B cell (primary cell): ENCODE measurements around the gene GRM8. TPM values are rescaled to one million over a fixed set of nuclear protein-coding genes. Genes with fewer than 3 reads are reported as not detected.

Experiments used
- ATAC-seq: fragments of 200-7000 bp; cut with Tn5 transposase; one replicate; pipeline ENCODE4 v1.10.0; 2021; ENCODE audit warnings: low read depth, mild to moderate bottlenecking, moderate number of reproducible peaks, moderate library complexity
- CTCF ChIA-PET: fragments of 350-600 bp; sonication (Branson Sonifier 250); formaldehyde crosslinking; loops from one replicate; lab custom pipeline; 2021; ENCODE audit warnings: antibody characterized with exemption, inconsistent platforms; lab: Charles Lee
- POLR2A ChIA-PET: fragments of 350-600 bp; sonication (Branson Sonifier 250); formaldehyde crosslinking; loops from one replicate; lab custom pipeline; 2021; ENCODE audit warnings: antibody characterized with exemption; lab: Charles Lee
- DNase-seq: peaks from one replicate; pipeline ENCODE4 v3.0.0; 2013
- H2AFZ ChIP-seq: 2 replicates; pipeline ENCODE4 v1.6.1; 2012; ENCODE audit warnings: mild to moderate bottlenecking, low read depth, low read length; ENCODE audit not compliant: insufficient read depth, poor library complexity, severe bottlenecking
- H3K27ac ChIP-seq, 2 donors: 1 replicate in 1 of 2; 2 replicates in 1 of 2; pipeline ENCODE4 v1.5.1; 2012 to 2013; ENCODE audit warnings: low read length in 2 of 2, mild to moderate bottlenecking in 2 of 2, moderate library complexity in 1 of 2
- H3K27me3 ChIP-seq, 4 experiments: fragments of 200-600 bp in 1 of 4; sonication (generic) in 1 of 4; replicated peaks in 1 of 4; 1 replicate in 2 of 4; 2 replicates in 2 of 4; pipeline versions ENCODE4 v1.6.1 to v1.7.0; 2013 to 2016; ENCODE audit warnings: low read length in 3 of 4, mild to moderate bottlenecking in 2 of 4, mixed read lengths in 1 of 4, moderate library complexity in 1 of 4; ENCODE audit not compliant: insufficient read depth in 4 of 4, control insufficient read depth in 3 of 4; ENCODE audit errors: control extremely low read depth in 1 of 4
- H3K36me3 ChIP-seq, 2 experiments: replicated peaks in 1 of 2; 1 replicate in 1 of 2; 2 replicates in 1 of 2; pipeline versions ENCODE4 v1.6.1 to v1.7.1; 2013; ENCODE audit warnings: low read length in 1 of 2; ENCODE audit not compliant: insufficient read depth in 2 of 2, control insufficient read depth in 1 of 2; ENCODE audit errors: control extremely low read depth in 1 of 2, extremely low read depth in 1 of 2
- H3K4me1 ChIP-seq, 2 donors: fragments of 200-600 bp in 1 of 2; sonication (generic) in 1 of 2; 1 replicate in 1 of 2; 2 replicates in 1 of 2; pipeline versions ENCODE4 v1.5.1 to v1.6.1; 2013 to 2017; ENCODE audit warnings: low read length in 2 of 2; ENCODE audit not compliant: control insufficient read depth in 2 of 2, insufficient read depth in 2 of 2
- H3K4me2 ChIP-seq: replicated peaks from 2 replicates; pipeline ENCODE3; 2012; ENCODE audit warnings: mild to moderate bottlenecking, low read depth, low read length; ENCODE audit not compliant: poor library complexity, severe bottlenecking
- H3K4me3 ChIP-seq, 5 experiments: fragments of 200-600 bp in 1 of 5; sonication (generic) in 1 of 5; 1 replicate in 3 of 5; 2 replicates in 2 of 5; pipeline versions ENCODE4 v1.5.1 to v1.7.0; 2011 to 2016; ENCODE audit warnings: low read length in 4 of 5, mild to moderate bottlenecking in 4 of 5, low read depth in 2 of 5, control low read depth in 1 of 5, moderate library complexity in 1 of 5; ENCODE audit not compliant: insufficient read depth in 1 of 5; ENCODE audit errors: control extremely low read depth in 1 of 5, extremely low read depth in 1 of 5
- H3K79me2 ChIP-seq: fragments of 200-600 bp; sonication (generic); one replicate; pipeline ENCODE4 v1.6.0; 2016; ENCODE audit warnings: low read length; ENCODE audit not compliant: control insufficient read depth, insufficient read depth
- H3K9ac ChIP-seq: fragments of 200-600 bp; sonication (generic); 2 replicates; pipeline ENCODE4 v1.6.1; 2017; ENCODE audit warnings: mild to moderate bottlenecking, low read length, moderate library complexity
- H3K9me3 ChIP-seq, 3 donors: one replicate each; pipeline versions ENCODE4 v1.6.1 to v1.7.1; 2013; ENCODE audit warnings: low read length in 2 of 3; ENCODE audit not compliant: control insufficient read depth in 2 of 3, insufficient read depth in 1 of 3; ENCODE audit errors: control extremely low read depth in 1 of 3
- H4K20me1 ChIP-seq: 2 replicates; pipeline ENCODE4 v1.6.0; 2012; ENCODE audit warnings: mild to moderate bottlenecking, low read length; ENCODE audit not compliant: insufficient read depth, control insufficient read depth, poor library complexity, severe bottlenecking
- H3K27ac Mint-ChIP-seq: one replicate; pipeline ENCODE4 v1.8.0; 2021; ENCODE audit warnings: mixed read lengths
- H3K27me3 Mint-ChIP-seq: one replicate; pipeline ENCODE4 v1.8.0; 2021; ENCODE audit warnings: mixed read lengths
- H3K4me1 Mint-ChIP-seq: one replicate; pipeline ENCODE4 v1.8.0; 2021; ENCODE audit warnings: mixed read lengths
- H3K4me3 Mint-ChIP-seq: one replicate; pipeline ENCODE4 v1.8.0; 2021; ENCODE audit warnings: mixed read lengths
- H3K9me3 Mint-ChIP-seq: one replicate; pipeline ENCODE4 v1.8.0; 2022; ENCODE audit warnings: mixed read lengths; ENCODE audit not compliant: insufficient read depth
- CTCF ChIP-seq: fragments of 200-600 bp; IDR thresholded peaks from one replicate; pipeline ENCODE4 v1.8.0; 2022; ENCODE audit warnings: antibody characterized with exemption, mild to moderate bottlenecking
- EZH2 ChIP-seq: IDR thresholded peaks from 2 replicates; pipeline ENCODE4 v1.6.1; 2012; ENCODE audit warnings: borderline replicate concordance, low read depth, mild to moderate bottlenecking, moderate library complexity, low read length; ENCODE audit not compliant: insufficient read depth, poor library complexity, severe bottlenecking
- WGBS: methylation state at CpG from one replicate; pipeline ENCODE4 v1.1.5; 2013; ENCODE audit warnings: missing lambda C conversion rate; ENCODE audit not compliant: insufficient coverage; 5-methylcytosine and 5-hydroxymethylcytosine counted together
- intact Hi-C: fragments of 100-400 bp; cut with micrococcal nuclease; formaldehyde crosslinking; loops from one replicate; pipeline ENCODE4 v1.10.0; 2022
- polyA plus RNA-seq: library from polyadenylated mRNA; depleted of rRNA; stranded (reverse); fragments of >200 nt; gene quantifications from 2 replicates; pipeline ENCODE4 v1.2.3, GENCODE V29; 2012
- total RNA-seq, 2 donors: library from RNA; stranded (reverse); fragments of 120-200 nt in 1 of 2; gene quantifications; 1 replicate in 1 of 2; 2 replicates in 1 of 2; pipeline versions ENCODE4 v1.2.3 to v1.2.4, GENCODE V29; 2013 to 2022

The GRM8 gene
- total and polyA plus RNA-seq, 2 donors (not counting 1 experiment from before 2014, with no cell fraction given), result not detected

DNA sequence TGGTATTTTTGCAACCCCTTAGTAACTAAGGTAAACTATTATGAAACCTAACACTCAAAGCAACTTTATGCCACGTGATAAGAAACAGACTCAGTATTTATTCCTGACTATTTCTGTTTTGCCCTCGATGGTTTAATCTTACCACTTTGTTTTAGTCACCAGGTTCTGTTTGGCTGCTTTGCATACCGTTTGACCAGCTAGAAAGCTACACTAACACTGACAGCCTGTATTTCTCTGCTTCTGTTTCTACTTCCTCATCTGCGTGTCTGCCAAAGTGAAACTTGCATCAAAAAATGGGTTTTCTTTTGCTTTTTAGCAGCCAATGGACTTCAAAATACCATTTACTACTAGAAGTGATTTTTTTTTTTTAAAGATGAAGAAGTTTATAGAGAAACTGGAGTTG is 802.5 kb downstream of the GRM8 start:
- no peak for TF ChIP-seq EZH2
- no peak for TF ChIP-seq CTCF
- ChIA-PET CTCF (no interaction called here), POLR2A (no interaction called here)
- H3K4me2 ChIP-seq, result peak overlapping the region; percentile 12
- H3K4me1 ChIP-seq, result no peaks in the 10 kb centered on the region
- ATAC-seq, result peak; percentile 24
- no peak for DNase-seq
- WGBS, result 36% methylated on average over 3 of the region's 4 CpGs
- H3K27ac ChIP-seq, result peak overlapping the region; percentile 32 to 52
- Mint-ChIP-seq H3K4me1 (peaks cover 5% of the 10 kb centered on the region), H3K27ac (no peak overlapping the region), H3K4me3 (peak overlapping the region; percentile 1), H3K9me3 (no peaks in the 10 kb centered on the region), H3K27me3 (no peaks in the 10 kb centered on the region)
- H3K36me3 ChIP-seq, result no peaks in the 10 kb centered on the region
- H3K4me3 ChIP-seq, result peak overlapping the region in 1 of 5 experiments; percentile 6
- no peak overlapping the region for H3K9ac ChIP-seq
- H3K27me3 ChIP-seq, result no peaks in the 10 kb centered on the region
- no peaks in the 10 kb centered on the region for H3K79me2 ChIP-seq
- intact Hi-C loops, result no loop called here
- H3K9me3 ChIP-seq, result no peaks in the 10 kb centered on the region
- H4K20me1 ChIP-seq, result no peaks in the 10 kb centered on the region
- H2AFZ ChIP-seq, result peak overlapping the region; percentile 1

DNA sequence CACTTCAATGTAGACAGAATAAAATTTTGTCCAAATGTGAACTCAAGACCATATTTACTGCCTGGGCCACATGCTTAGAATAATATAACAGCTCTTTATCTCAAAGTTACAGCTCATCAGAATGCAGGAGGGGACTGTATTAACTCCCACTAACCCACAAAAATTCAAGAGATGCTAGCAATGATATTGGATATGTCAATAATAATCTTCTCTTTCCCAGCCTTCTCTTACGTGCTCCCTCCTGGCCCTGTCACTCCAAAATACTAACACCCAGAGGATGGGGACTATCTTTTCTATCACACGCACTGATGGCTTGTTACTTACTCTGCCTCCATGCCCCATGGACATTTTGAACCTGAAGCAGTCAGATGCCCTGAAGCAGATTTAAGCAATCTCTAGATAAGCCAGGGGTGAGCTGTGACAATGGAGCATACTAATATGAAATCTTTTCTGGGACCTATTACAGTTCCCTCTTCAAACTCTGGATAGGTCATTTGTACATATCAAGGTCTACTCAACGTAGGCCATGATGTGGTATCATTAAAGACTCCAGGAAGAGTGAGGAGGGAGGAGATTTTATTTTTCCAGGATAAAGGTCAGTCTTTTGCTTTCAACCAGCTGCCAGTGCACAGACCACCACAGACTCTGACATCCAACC is 803.0 kb downstream of the GRM8 start:
- Histone ChIP-seq H3K4me2 (peak overlapping the region; percentile 12), H3K4me3 (peak overlapping the region in 1 of 5 experiments; percentile 6), H3K36me3 (no peaks in the 10 kb centered on the region), H3K27me3 (no peaks in the 10 kb centered on the region), H2AFZ (peak overlapping the region; percentile 26), H3K9ac (no peak overlapping the region), H3K27ac (peak overlapping the region; percentile 32 to 52), H3K79me2 (no peaks in the 10 kb centered on the region), H4K20me1 (no peaks in the 10 kb centered on the region), H3K9me3 (no peaks in the 10 kb centered on the region), H3K4me1 (no peaks in the 10 kb centered on the region)
- ChIA-PET POLR2A (no interaction called here), CTCF (no interaction called here)
- Mint-ChIP-seq H3K27me3 (no peaks in the 10 kb centered on the region), H3K4me3 (no peak overlapping the region), H3K4me1 (peaks cover 5% of the 10 kb centered on the region), H3K27ac (no peak overlapping the region), H3K9me3 (no peaks in the 10 kb centered on the region)
- ATAC-seq (no peak), DNase-seq (no peak)
- intact Hi-C loops, result no loop called here
- TF ChIP-seq EZH2, result no peak
- TF ChIP-seq CTCF, result no peak
- 100% methylated on average over 2 of the region's 3 CpGs for WGBS
